ENCODE results near the gene SIX1.

- TF ChIP-seq EZH2phosphoT487 (IDR thresholded peaks at IDR 0.05; ENCODE audit: borderline replicate concordance, low read length) (no peak), CTCF (IDR thresholded peaks at IDR 0.05; ENCODE audit: low read depth, low read length, poor library complexity, severe bottlenecking) (no peak)
Measured at GRCh38 chr14:60639674-60640073, 9.6 kb downstream of the SIX1 start.

Data from DOHH2 (cell line).